Ishikawa (cell line): ENCODE results near the gene CPEB3.

Experiments used
- CEBPB ChIP-seq: IDR thresholded peaks from 2 replicates; pipeline ENCODE4 v1.6.1; 2012
- CREB1 ChIP-seq: IDR thresholded peaks from 2 replicates; pipeline ENCODE4 v1.6.1; 2012; ENCODE audit warnings: low read depth
- EGR1 ChIP-seq: IDR thresholded peaks from 2 replicates; pipeline ENCODE4 v1.6.1; 2012
- EP300 ChIP-seq: IDR thresholded peaks from 2 replicates; pipeline ENCODE4 v1.6.1; 2012; ENCODE audit warnings: borderline replicate concordance
- FOXM1 ChIP-seq: IDR thresholded peaks from 2 replicates; pipeline ENCODE4 v1.6.1; 2012; ENCODE audit warnings: low read depth, borderline replicate concordance
- NFIC ChIP-seq: IDR thresholded peaks from 2 replicates; pipeline ENCODE4 v1.6.1; 2012
- RAD21 ChIP-seq: IDR thresholded peaks from 2 replicates; pipeline ENCODE4 v1.6.1; 2012; ENCODE audit warnings: low read depth
- TAF1 ChIP-seq: IDR thresholded peaks from 2 replicates; pipeline ENCODE4 v1.6.1; 2012; ENCODE audit warnings: low read depth, mild to moderate bottlenecking
- TCF12 ChIP-seq: IDR thresholded peaks from 2 replicates; pipeline ENCODE4 v1.6.1; 2012; ENCODE audit warnings: low read depth
- TEAD4 ChIP-seq: IDR thresholded peaks from 2 replicates; pipeline ENCODE4 v1.6.1; 2012
- YY1 ChIP-seq: IDR thresholded peaks from 2 replicates; pipeline ENCODE4 v1.6.1; 2012; ENCODE audit warnings: low read depth
- ZBTB7A ChIP-seq: IDR thresholded peaks from 2 replicates; pipeline ENCODE4 v1.6.1; 2012; ENCODE audit warnings: low read depth
- TF ChIP-seq, protein P1 (sequence below): IDR thresholded peaks from 2 replicates; pipeline ENCODE4 v1.6.1; 2012; ENCODE audit warnings: low read depth, mild to moderate bottlenecking
- TF ChIP-seq, protein P2 (sequence below): IDR thresholded peaks from 2 replicates; pipeline ENCODE4 v1.6.1; 2012
- TF ChIP-seq, protein P3 (sequence below): IDR thresholded peaks from 2 replicates; pipeline ENCODE4 v1.6.1; 2012

Gene CPEB3

DNA sequence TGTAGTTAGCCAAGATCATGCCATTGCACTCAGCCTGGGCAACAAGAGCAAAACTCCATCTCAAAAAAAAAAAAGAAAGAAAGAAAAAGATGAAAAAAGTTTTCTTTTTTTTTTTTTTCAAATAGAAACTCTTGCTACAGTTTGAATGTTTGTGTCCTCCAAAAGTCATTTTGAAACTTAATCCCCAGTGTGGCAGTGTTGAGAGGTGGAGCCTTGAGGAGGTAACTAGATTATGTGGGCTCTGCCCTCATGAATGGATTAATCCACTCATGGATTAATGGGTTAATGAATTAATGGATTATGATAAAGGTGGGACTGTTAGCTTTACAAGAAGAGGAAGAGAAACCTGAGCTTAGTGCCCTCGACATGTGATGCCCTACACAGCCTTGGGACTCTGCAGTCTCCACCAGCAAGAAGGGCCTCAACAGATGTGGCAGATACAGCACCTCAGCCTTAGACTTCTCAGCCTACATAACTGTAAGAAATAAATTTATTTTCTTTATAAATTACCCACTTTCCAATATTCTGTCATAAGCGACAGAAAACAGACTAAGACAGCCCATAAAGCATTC is 25.1 kb downstream of the CPEB3 start:
- TF ChIP-seq CREB1 (no peak), YY1 (no peak), ZBTB7A (no peak), TEAD4 (no peak), TAF1 (no peak), NFIC (no peak), TCF12 (no peak), EGR1 (no peak), RAD21 (no peak), EP300 (no peak), FOXM1 (no peak), CEBPB (no peak)
- TF ChIP-seq, protein P1, sequence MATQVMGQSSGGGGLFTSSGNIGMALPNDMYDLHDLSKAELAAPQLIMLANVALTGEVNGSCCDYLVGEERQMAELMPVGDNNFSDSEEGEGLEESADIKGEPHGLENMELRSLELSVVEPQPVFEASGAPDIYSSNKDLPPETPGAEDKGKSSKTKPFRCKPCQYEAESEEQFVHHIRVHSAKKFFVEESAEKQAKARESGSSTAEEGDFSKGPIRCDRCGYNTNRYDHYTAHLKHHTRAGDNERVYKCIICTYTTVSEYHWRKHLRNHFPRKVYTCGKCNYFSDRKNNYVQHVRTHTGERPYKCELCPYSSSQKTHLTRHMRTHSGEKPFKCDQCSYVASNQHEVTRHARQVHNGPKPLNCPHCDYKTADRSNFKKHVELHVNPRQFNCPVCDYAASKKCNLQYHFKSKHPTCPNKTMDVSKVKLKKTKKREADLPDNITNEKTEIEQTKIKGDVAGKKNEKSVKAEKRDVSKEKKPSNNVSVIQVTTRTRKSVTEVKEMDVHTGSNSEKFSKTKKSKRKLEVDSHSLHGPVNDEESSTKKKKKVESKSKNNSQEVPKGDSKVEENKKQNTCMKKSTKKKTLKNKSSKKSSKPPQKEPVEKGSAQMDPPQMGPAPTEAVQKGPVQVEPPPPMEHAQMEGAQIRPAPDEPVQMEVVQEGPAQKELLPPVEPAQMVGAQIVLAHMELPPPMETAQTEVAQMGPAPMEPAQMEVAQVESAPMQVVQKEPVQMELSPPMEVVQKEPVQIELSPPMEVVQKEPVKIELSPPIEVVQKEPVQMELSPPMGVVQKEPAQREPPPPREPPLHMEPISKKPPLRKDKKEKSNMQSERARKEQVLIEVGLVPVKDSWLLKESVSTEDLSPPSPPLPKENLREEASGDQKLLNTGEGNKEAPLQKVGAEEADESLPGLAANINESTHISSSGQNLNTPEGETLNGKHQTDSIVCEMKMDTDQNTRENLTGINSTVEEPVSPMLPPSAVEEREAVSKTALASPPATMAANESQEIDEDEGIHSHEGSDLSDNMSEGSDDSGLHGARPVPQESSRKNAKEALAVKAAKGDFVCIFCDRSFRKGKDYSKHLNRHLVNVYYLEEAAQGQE: no peak
- TF ChIP-seq, protein P2, sequence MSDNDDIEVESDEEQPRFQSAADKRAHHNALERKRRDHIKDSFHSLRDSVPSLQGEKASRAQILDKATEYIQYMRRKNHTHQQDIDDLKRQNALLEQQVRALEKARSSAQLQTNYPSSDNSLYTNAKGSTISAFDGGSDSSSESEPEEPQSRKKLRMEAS: no peak
- TF ChIP-seq, protein P3, sequence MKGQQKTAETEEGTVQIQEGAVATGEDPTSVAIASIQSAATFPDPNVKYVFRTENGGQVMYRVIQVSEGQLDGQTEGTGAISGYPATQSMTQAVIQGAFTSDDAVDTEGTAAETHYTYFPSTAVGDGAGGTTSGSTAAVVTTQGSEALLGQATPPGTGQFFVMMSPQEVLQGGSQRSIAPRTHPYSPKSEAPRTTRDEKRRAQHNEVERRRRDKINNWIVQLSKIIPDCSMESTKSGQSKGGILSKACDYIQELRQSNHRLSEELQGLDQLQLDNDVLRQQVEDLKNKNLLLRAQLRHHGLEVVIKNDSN: no peak

DNA sequence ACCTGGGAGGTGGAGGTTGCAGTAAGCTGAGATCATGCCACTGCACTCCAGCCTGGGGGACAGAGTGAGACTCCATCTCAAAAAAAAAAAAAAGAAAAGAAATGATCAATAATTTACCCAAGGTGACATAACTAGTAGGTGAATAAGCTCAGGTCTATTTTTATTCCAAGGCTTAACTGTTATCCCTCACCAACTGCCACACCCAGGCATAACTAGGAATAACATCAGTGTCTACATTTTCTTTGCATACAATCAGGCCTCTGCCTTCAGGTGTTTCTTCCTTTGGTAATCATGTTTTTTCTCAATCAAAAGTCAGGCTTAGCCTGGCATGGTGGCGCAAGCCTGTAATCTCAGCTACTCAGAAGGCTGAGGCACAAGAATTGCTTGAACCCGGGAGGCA is 26.6 kb downstream of the CPEB3 start:
- no peak for TF ChIP-seq TAF1
- TF ChIP-seq, protein P3: no peak
- TF ChIP-seq EP300: no peak
- TF ChIP-seq TCF12: no peak
- no peak for TF ChIP-seq EGR1
- TF ChIP-seq CEBPB: no peak
- no peak for TF ChIP-seq TEAD4
- TF ChIP-seq YY1: no peak
- TF ChIP-seq, protein P1: no peak
- TF ChIP-seq NFIC: no peak
- no peak for TF ChIP-seq RAD21
- TF ChIP-seq, protein P2: no peak
- TF ChIP-seq FOXM1: no peak
- TF ChIP-seq ZBTB7A: no peak
- TF ChIP-seq CREB1: no peak

- TF ChIP-seq NFIC (no peak), CEBPB (no peak), FOXM1 (no peak), TCF12 (no peak)
- TF ChIP-seq, protein P3: no peak
- TF ChIP-seq, protein P1: no peak
Measured at GRCh38 chr10:92263396-92263795, 27.5 kb downstream of the CPEB3 start.

- TF ChIP-seq YY1: no peak
- no peak for TF ChIP-seq TEAD4
- TF ChIP-seq ZBTB7A: no peak
- no peak for TF ChIP-seq NFIC
- TF ChIP-seq CEBPB: no peak
- no peak for TF ChIP-seq RAD21
- no peak for TF ChIP-seq EP300
- no peak for TF ChIP-seq FOXM1
- TF ChIP-seq, protein P3: no peak
- no peak for TF ChIP-seq CREB1
- TF ChIP-seq, protein P1: no peak
- TF ChIP-seq TAF1: no peak
- no peak for TF ChIP-seq EGR1
- no peak for TF ChIP-seq TCF12
- TF ChIP-seq, protein P2: no peak
Measured at GRCh38 chr10:92248566-92248965, 42.3 kb downstream of the CPEB3 start.
